Prostate gland (tissue), 2 donors: ENCODE results near the gene SPATA4. TPM values are rescaled to one million over a fixed set of nuclear protein-coding genes. Genes with fewer than 3 reads are reported as not detected.

Experiments
- DNase-seq: peaks from one replicate; pipeline ENCODE4 v3.0.0-alpha.2; 2019; ENCODE audit warnings: low spot score
- H3K27ac ChIP-seq, 2 donors: fragments of 200-600 bp; sonication (generic); 2 replicates each; pipeline ENCODE4 v1.5.1; 2017 to 2019
- H3K27me3 ChIP-seq: fragments of 200-600 bp; sonication (generic); replicated peaks from 2 replicates; pipeline ENCODE4 v1.5.1; 2019; ENCODE audit not compliant: insufficient read depth
- H3K36me3 ChIP-seq, 2 donors: fragments of 200-600 bp; sonication (generic); 1 replicate in 1 of 2; 2 replicates in 1 of 2; pipeline versions ENCODE4 v1.5.1 to v1.8.1; 2017 to 2019
- H3K4me1 ChIP-seq: fragments of 200-600 bp; sonication (generic); replicated peaks from 2 replicates; pipeline ENCODE4 v1.5.1; 2019
- H3K4me3 ChIP-seq, 2 donors: fragments of 200-600 bp; sonication (generic); 2 replicates each; pipeline ENCODE4 v1.5.1; 2017 to 2019
- H3K9me3 ChIP-seq: fragments of 200-600 bp; sonication (generic); 2 replicates; pipeline ENCODE4 v1.5.1; 2017
- CTCF ChIP-seq, 4 experiments: fragments of 200-600 bp in 2 of 4; fragments of 450-650 bp in 2 of 4; sonication (generic) in 2 of 4; IDR thresholded peaks; 1 replicate in 3 of 4; 2 replicates in 1 of 4; pipeline ENCODE4 v1.5.1; 2016 to 2019; ENCODE audit warnings: antibody characterized with exemption in 4 of 4, mild to moderate bottlenecking in 2 of 4, moderate library complexity in 2 of 4
- POLR2A ChIP-seq: fragments of 450-650 bp; IDR thresholded peaks from one replicate; pipeline ENCODE4 v1.6.1; 2016; ENCODE audit warnings: antibody characterized with exemption, mild to moderate bottlenecking
- POLR2AphosphoS5 ChIP-seq: sonication (generic); formaldehyde crosslinking; IDR thresholded peaks from one replicate; pipeline ENCODE4 v1.6.1; 2017; ENCODE audit warnings: antibody characterized with exemption
- WGBS: methylation state at CpG from one replicate; pipeline ENCODE4 v1.1.5; 2018; 5-methylcytosine and 5-hydroxymethylcytosine counted together
- intact Hi-C: fragments of 100-400 bp; cut with DNase I; formaldehyde crosslinking; loops from one replicate; pipeline ENCODE4 v1.14.2; 2022
- total RNA-seq, 2 donors: library from RNA; depleted of rRNA; stranded (reverse); fragments of >200 nt; gene quantifications; one replicate each; pipeline ENCODE4 v1.1.0, GENCODE V29; 2016

Gene SPATA4
- total RNA-seq, 2 donors from 2014 or later = 0.68 to 10.2 TPM

- Histone ChIP-seq H3K27me3 (no peaks in the 10 kb centered on the region), H3K4me3 (no peak overlapping the region), H3K9me3 (no peaks in the 10 kb centered on the region), H3K36me3 (no peaks in the 10 kb centered on the region), H3K4me1 (no peaks in the 10 kb centered on the region), H3K27ac (no peak overlapping the region)
- DNase-seq = no peak
- WGBS = 73% methylated on average over 3 of the region's 3 CpGs
- TF ChIP-seq POLR2A (no peak), CTCF (IDR thresholded peaks at IDR 0.05) (no peak), POLR2AphosphoS5 (no peak)
- intact Hi-C loops = loop anchor here (10.0 kb wide), 1 partner anchor 81 kb away; no protein-coding TSS in a partner anchor
These were observed 1.4 kb downstream of the SPATA4 start for GRCh38 chr4:176193938-176194337.

GRCh38 chr4:176193126-176193525, 2.3 kb downstream of the SPATA4 start:
- no peak overlapping the region for H3K27ac ChIP-seq
- no peak for TF ChIP-seq POLR2A
- TF ChIP-seq CTCF (IDR thresholded peaks at IDR 0.05) = no peak
- TF ChIP-seq POLR2AphosphoS5 = no peak
- no peaks in the 10 kb centered on the region for H3K4me1 ChIP-seq
- H3K36me3 ChIP-seq = no peaks in the 10 kb centered on the region
- H3K4me3 ChIP-seq = no peak overlapping the region
- no peak for DNase-seq
- intact Hi-C loops = loop anchor here (10.0 kb wide), 1 partner anchor 82 kb away; no protein-coding TSS in a partner anchor
- H3K27me3 ChIP-seq = no peaks in the 10 kb centered on the region
- no peaks in the 10 kb centered on the region for H3K9me3 ChIP-seq
- 45% methylated on average over 4 of the region's 4 CpGs for WGBS

- no peak for DNase-seq
- Histone ChIP-seq H3K4me3 (no peak overlapping the region), H3K4me1 (no peaks in the 10 kb centered on the region), H3K36me3 (no peaks in the 10 kb centered on the region), H3K27ac (no peak overlapping the region), H3K27me3 (no peaks in the 10 kb centered on the region), H3K9me3 (no peaks in the 10 kb centered on the region)
- WGBS = 17% methylated on average over 1 of the region's 1 CpG
- intact Hi-C loops = loop anchor here (10.0 kb wide), 1 partner anchor 83 kb away; no protein-coding TSS in a partner anchor
- TF ChIP-seq POLR2A (no peak), POLR2AphosphoS5 (no peak), CTCF (IDR thresholded peaks at IDR 0.05) (no peak)
These were observed 3.4 kb downstream of the SPATA4 start for GRCh38 chr4:176191974-176192373.

- Histone ChIP-seq H3K4me1 (no peaks in the 10 kb centered on the region), H3K27ac (no peak overlapping the region), H3K9me3 (no peaks in the 10 kb centered on the region), H3K27me3 (no peaks in the 10 kb centered on the region), H3K4me3 (no peak overlapping the region), H3K36me3 (no peaks in the 10 kb centered on the region)
- no peak for TF ChIP-seq POLR2A
- peak; percentile 14 for DNase-seq
- intact Hi-C loops = loop anchor here (5.0 to 10.0 kb wide), 2 partner anchors 42 to 85 kb away; no protein-coding TSS in a partner anchor
- WGBS = 75% methylated on average over 11 of the region's 11 CpGs
These were observed 5.2 kb downstream of the SPATA4 start for GRCh38 chr4:176189891-176190795.

GRCh38 chr4:176188654-176189053, 6.7 kb downstream of the SPATA4 start:
- no peaks in the 10 kb centered on the region for H3K27me3 ChIP-seq
- TF ChIP-seq POLR2AphosphoS5 = no peak
- TF ChIP-seq CTCF (IDR thresholded peaks at IDR 0.05) = no peak
- TF ChIP-seq POLR2A = no peak
- H3K4me1 ChIP-seq = no peaks in the 10 kb centered on the region
- no peaks in the 10 kb centered on the region for H3K36me3 ChIP-seq
- no peak overlapping the region for H3K4me3 ChIP-seq
- DNase-seq = no peak
- no peak overlapping the region for H3K27ac ChIP-seq
- intact Hi-C loops = loop anchor here (5.0 kb wide), 1 partner anchor 44 kb away; no protein-coding TSS in a partner anchor
- H3K9me3 ChIP-seq = no peaks in the 10 kb centered on the region
